MV-4-11 (cell line): ENCODE results near the gene TIMP3.
A peak's percentile ranks its signal among the peaks of the same experiment; 100 is the strongest.

Source experiments
- DNase-seq: peaks from one replicate; lab custom pipeline; 2025; lab: John Stamatoyannopoulos, UW

Gene TIMP3

GRCh38 chr22:32830473-32830872 lies 29.0 kb downstream of the TIMP3 start:
- no peak for DNase-seq

DNA sequence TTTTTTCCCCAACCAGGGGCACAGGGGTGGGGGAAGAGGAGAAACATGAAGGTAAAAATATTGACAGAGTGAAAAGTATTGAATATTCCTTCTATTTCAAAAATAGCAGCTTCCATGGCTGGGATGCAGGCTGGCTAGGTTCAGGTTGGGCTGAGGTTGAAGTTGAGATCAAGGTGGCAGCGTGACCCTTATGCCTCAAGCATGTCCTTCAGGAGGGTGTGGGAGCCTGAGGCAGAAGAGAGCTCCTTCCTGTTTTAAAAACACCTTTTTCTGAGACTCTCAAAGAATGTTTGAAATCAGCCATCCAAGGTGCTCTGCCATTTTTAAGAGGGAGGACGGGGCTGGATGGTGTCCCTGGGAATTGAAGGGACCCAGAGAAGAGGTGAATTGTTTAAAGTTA lies 29.5 kb downstream of the TIMP3 start:
- no peak for DNase-seq

- no peak for DNase-seq
Measured at GRCh38 chr22:32831584-32831983, 30.1 kb downstream of the TIMP3 start.

DNA sequence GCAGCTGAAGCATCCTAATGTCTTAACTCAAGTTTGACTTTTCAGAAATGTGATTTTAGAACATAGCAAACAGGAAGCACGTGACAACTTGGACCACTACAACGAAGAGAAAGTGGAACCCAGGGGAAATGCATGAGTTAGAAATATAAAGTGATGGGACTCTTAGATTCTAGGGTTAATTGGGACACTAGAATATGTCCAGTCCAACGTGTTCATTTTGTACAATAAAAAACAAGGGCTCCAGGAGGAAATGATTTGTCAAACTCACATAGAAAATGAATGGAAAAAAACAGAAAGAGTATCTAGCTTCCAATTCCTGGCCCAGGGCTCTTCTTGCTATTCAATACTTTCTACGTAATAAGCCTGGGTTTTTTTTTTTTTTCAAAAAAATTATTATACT lies 30.7 kb downstream of the TIMP3 start:
- no peak for DNase-seq

GRCh38 chr22:32836280-32837123 lies 35.0 kb downstream of the TIMP3 start:
- peak; percentile 9 for DNase-seq

- DNase-seq, result no peak
Measured at GRCh38 chr22:32837142-32837541, 35.6 kb downstream of the TIMP3 start.

GRCh38 chr22:32837803-32838202 lies 36.3 kb downstream of the TIMP3 start:
- DNase-seq, result no peak

GRCh38 chr22:32839831-32840584 lies 38.5 kb downstream of the TIMP3 start:
- DNase-seq, result no peak

- no peak for DNase-seq
Measured at GRCh38 chr22:32841175-32841574, 39.7 kb downstream of the TIMP3 start.

GRCh38 chr22:32842486-32842885 lies 41.0 kb downstream of the TIMP3 start:
- DNase-seq, result no peak

DNA sequence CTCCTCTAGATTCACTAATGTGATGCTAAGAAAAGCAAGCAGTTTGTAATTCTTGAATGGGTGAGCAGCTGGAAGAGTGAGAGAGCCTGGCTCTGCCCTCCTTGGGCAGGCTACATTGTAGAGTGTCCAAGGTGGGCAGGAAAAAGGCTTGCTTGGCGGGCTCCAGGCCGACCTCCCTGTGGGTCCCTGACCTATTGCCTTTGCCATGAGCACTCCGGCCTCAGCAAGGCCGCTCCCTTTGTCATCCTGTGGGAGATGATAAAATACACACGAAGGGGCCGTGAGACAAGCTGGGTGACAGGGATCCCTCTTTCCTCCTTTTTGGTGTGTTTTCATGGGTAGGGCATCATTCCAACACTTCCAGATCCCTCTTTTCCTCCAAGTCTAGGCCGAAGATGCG lies 41.8 kb downstream of the TIMP3 start:
- DNase-seq, result no peak

DNA sequence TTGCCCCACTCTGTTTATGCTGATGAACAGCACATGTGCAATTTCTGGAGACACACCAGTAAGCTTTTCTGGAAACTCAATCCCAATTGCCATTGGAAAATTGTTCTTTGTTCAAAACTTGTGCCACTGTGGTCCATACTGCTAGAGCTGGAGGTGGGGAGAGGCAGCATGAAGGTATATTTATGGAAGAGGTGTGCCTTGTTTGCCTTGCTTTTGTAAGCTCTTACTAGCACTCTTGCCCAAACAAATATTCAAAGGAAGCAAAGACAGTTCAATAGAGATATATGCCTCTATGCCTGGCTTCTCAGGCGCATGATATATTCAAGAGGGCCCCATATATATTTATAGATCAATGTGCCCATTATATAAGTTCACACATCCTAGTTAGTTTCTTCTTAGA lies 42.7 kb downstream of the TIMP3 start:
- no peak for DNase-seq

- no peak for DNase-seq
Measured at GRCh38 chr22:32846780-32847491, 45.4 kb downstream of the TIMP3 start.

- no peak for DNase-seq
Measured at GRCh38 chr22:32848226-32848625, 46.7 kb downstream of the TIMP3 start.

GRCh38 chr22:32849501-32849900 lies 48.0 kb downstream of the TIMP3 start:
- DNase-seq, result no peak

- DNase-seq, result no peak
Measured at GRCh38 chr22:32850157-32850556, 48.7 kb downstream of the TIMP3 start.

DNA sequence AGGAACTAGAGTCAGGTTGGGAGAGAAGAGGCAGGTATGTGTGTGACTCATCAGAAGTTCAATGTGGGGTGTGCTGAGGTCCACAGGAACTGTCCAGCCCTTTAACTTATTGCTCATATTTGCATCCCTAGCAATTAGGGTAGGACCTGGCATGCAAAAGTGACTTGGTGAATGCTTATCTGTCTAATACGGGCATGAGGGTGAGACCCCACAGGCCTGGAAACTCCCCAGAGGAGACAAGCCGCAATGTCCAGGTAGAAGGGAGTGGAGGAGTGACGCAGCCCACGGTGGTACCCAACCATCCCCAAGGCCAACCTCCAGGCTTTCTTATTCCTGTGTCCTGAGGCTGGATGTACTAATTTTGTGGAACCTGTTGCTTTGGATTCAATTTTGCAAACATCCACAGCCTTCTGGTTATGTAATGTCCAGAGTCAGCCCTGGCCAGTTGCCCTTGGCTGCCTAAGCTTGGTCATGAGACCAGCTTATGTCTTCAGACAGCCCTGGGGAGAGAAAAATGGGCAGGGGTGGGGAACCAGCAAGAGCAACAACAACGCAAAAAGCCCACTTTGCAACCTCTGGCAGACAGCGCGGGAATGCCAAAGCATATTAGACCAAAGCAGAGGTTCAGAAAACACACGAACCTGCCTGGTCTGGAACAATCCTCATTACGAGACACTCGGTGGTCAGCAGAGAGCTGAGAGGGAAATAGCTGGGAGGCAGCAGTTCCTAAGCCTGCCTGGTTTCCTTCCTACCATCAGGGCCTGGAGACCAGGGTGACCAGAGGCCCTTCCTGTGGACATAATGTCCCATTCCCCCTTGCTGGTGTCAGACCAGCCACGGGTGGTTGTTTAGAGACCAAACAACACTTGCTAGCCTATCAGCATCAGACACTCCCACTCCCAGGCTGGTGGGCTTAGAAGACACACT lies 49.3 kb downstream of the TIMP3 start:
- no peak for DNase-seq

GRCh38 chr22:32852395-32853251 lies 51.1 kb downstream of the TIMP3 start:
- DNase-seq, result no peak

DNA sequence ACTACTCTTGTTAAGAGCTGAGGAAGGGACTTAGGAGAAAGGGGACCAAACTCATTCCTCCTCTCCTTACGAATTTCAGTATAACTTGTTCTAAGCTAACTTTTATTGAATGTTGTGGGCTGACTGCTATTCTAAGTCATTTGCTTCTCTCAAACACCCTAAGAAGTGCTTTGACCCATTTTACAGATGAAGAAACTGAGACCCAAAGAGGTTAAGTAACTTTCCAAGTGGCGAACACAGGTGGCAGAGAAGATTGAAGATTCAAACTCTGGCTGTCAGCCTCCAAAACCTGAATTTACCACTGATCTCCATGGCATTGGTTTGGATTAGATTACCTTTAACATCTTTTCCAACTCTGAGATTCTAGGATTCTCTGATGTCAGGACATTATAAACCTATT lies 52.2 kb downstream of the TIMP3 start:
- DNase-seq, result no peak

- no peak for DNase-seq
Measured at GRCh38 chr22:32854351-32854804, 52.9 kb downstream of the TIMP3 start.
